HG03108 (cell line): ENCODE data around the gene BECN2.

ENCODE experiments used
- ATAC-seq: cut with Tn5 transposase; IDR thresholded peaks from one replicate; pipeline ENCODE4 v1.9.1; 2021; ENCODE audit warnings: moderate library complexity; ENCODE audit not compliant: unreplicated experiment

Gene BECN2

GRCh38 chr1:241957692-241958494 lies at the start of gene BECN2:
TSS of gene BECN2 (plus strand) at chr1:241957767. CDS start at chr1:241957767, 0 bp downstream.
- ATAC-seq: no peak

GRCh38 chr1:241916196-241916595 lies 41.4 kb upstream of the BECN2 start:
- ATAC-seq: no peak

- no peak for ATAC-seq
Observed at GRCh38 chr1:241917487-241917886, 40.1 kb upstream of the BECN2 start.

- no peak for ATAC-seq
Observed at GRCh38 chr1:241918879-241919278, 38.7 kb upstream of the BECN2 start.

- no peak for ATAC-seq
Observed at GRCh38 chr1:241924080-241924808, 33.3 kb upstream of the BECN2 start.

- ATAC-seq: no peak
Observed at GRCh38 chr1:241926141-241926540, 31.4 kb upstream of the BECN2 start.

GRCh38 chr1:241927321-241927720 lies 30.2 kb upstream of the BECN2 start:
- no peak for ATAC-seq

GRCh38 chr1:241932845-241933244 lies 24.7 kb upstream of the BECN2 start:
- no peak for ATAC-seq

GRCh38 chr1:241934201-241934848 lies 23.2 kb upstream of the BECN2 start:
- no peak for ATAC-seq

GRCh38 chr1:241934866-241935265 lies 22.7 kb upstream of the BECN2 start:
- ATAC-seq: no peak

- ATAC-seq: no peak
Observed at GRCh38 chr1:241939798-241940197, 17.8 kb upstream of the BECN2 start.

GRCh38 chr1:241942738-241943137 lies 14.8 kb upstream of the BECN2 start:
- no peak for ATAC-seq

- no peak for ATAC-seq
Observed at GRCh38 chr1:241944300-241944699, 13.3 kb upstream of the BECN2 start.

- ATAC-seq: no peak
Observed at GRCh38 chr1:241947354-241947753, 10.2 kb upstream of the BECN2 start.

- ATAC-seq: no peak
Observed at GRCh38 chr1:241950390-241950789, 7.2 kb upstream of the BECN2 start.

GRCh38 chr1:241962153-241962552 lies 4.6 kb downstream of the BECN2 start:
- no peak for ATAC-seq

GRCh38 chr1:241963722-241964121 lies 6.2 kb downstream of the BECN2 start:
- no peak for ATAC-seq

GRCh38 chr1:241964550-241965282 lies 7.1 kb downstream of the BECN2 start:
- ATAC-seq: no peak

- no peak for ATAC-seq
Observed at GRCh38 chr1:241968611-241969010, 11.0 kb downstream of the BECN2 start.

- ATAC-seq: no peak
Observed at GRCh38 chr1:241972703-241973369, 15.3 kb downstream of the BECN2 start.

- no peak for ATAC-seq
Observed at GRCh38 chr1:241976229-241976628, 18.7 kb downstream of the BECN2 start.
